Stimulated activated CD4-positive, alpha-beta T cell treated with anti-CD3 and anti-CD28 coated beads, TNF-alpha, amount 100 ng/mL, for 4 hours (primary cell): ENCODE data around the gene ADCY10.
"Not testable (repeated sequence)": the region's sequence is repeated elsewhere in the genome, so short reads cannot be mapped to it uniquely, and the experiment has no call there.

Source experiments
- DNase-seq, 3 experiments: peaks; one replicate each; pipeline ENCODE4 v3.0.0-alpha.2; 2020; ENCODE audit warnings: low read depth in 3 of 3

The ADCY10 gene

GRCh38 chr1:167887187-167887586 is 26.7 kb downstream of the ADCY10 start:
- not testable (repeated sequence) for DNase-seq

- DNase-seq, result no peak
These were observed 31.6 kb downstream of the ADCY10 start for GRCh38 chr1:167882376-167882775.

GRCh38 chr1:167881786-167882185 is 32.1 kb downstream of the ADCY10 start:
- no peak for DNase-seq

- DNase-seq, result no peak
These were observed 32.9 kb downstream of the ADCY10 start for GRCh38 chr1:167881069-167881468.

- no peak for DNase-seq
These were observed 33.3 kb downstream of the ADCY10 start for GRCh38 chr1:167880580-167881021.

- DNase-seq, result no peak
These were observed 34.4 kb downstream of the ADCY10 start for GRCh38 chr1:167879508-167879907.

- DNase-seq, result no peak
These were observed 35.4 kb downstream of the ADCY10 start for GRCh38 chr1:167878372-167879160.

GRCh38 chr1:167876597-167877175 is 37.2 kb downstream of the ADCY10 start:
- DNase-seq, result no peak

- no peak for DNase-seq
These were observed 42.6 kb downstream of the ADCY10 start for GRCh38 chr1:167871331-167871730.

- not testable (repeated sequence) for DNase-seq
These were observed 44.6 kb downstream of the ADCY10 start for GRCh38 chr1:167869157-167870001.

- not testable (repeated sequence) for DNase-seq
These were observed 47.1 kb downstream of the ADCY10 start for GRCh38 chr1:167866739-167867414.

GRCh38 chr1:167866326-167866725 is 47.6 kb downstream of the ADCY10 start:
- not testable (repeated sequence) for DNase-seq

- not testable (repeated sequence) for DNase-seq
These were observed 48.1 kb downstream of the ADCY10 start for GRCh38 chr1:167865804-167866308.

GRCh38 chr1:167865193-167865592 is 48.7 kb downstream of the ADCY10 start:
- DNase-seq, result not testable (repeated sequence)

GRCh38 chr1:167864392-167865032 is 49.4 kb downstream of the ADCY10 start:
- DNase-seq, result no peak

- no peak for DNase-seq
These were observed 50.0 kb downstream of the ADCY10 start for GRCh38 chr1:167863921-167864279.

- DNase-seq, result not testable (repeated sequence)
These were observed 50.6 kb downstream of the ADCY10 start for GRCh38 chr1:167863191-167863920.

GRCh38 chr1:167862432-167863076 is 51.4 kb downstream of the ADCY10 start:
- DNase-seq, result no peak

- DNase-seq, result no peak
These were observed 52.1 kb downstream of the ADCY10 start for GRCh38 chr1:167861664-167862381.
